ENCODE measurements around the gene THSD1.
"Not testable (repeated sequence)": the region's sequence is repeated elsewhere in the genome, so short reads cannot be mapped to it uniquely, and the experiment has no call there.

THSD1 gene

DNA sequence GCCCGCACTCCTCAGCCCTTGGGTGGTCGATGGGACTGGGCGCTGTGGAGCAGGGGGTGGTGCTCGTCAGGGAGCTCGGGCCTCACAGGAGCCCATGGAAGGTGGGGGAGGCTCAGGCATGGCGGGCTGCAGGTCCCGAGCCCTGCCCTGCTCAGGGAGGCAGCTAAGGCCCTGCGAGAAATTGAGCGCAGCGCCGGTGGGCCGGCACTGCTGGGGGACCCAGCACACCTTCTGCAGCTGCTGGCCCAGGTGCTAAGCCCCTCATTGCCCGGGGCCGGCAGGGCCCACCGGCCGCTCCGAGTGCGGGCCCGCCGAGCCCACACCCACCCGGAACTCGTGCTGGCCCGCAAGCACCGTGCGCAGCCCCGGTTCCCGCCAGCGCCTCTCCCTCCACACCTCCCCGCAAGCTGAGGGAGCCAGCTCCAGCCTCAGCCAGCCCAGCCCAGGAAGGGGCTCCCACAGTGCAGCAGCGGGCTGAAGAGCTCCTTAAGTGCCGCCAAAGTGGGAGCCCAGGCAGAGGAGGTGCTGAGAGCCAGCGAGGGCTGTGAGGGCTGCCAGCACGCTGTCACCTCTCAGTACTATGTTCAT, 2.2 kb upstream of the THSD1 start:
- in situ Hi-C loops (cut with MboI; ENCODE audit: low sequenced_read_pairs): not testable (repeated sequence)

DNA sequence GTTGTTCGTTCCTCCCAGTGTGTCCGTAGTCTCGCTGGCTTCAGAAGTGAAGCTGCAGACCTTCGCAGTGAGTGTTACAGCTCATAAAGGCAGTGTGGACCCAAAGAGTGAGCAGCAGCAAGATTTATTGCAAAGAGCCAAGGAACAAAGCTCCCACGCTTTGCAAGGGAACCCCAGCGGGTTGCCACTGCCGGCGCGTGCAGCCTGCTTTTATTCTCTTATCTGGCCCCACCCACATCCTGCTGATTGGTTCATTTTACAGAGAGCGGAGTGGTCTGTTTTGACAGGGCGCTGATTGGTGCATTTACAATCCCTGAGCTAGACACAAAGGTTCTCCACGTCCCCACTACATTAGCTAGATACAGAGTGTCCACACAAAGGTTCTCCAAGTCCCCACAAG, 1.5 kb upstream of the THSD1 start:
- in situ Hi-C loops (cut with MboI; ENCODE audit: low sequenced_read_pairs): not testable (repeated sequence)

DNA sequence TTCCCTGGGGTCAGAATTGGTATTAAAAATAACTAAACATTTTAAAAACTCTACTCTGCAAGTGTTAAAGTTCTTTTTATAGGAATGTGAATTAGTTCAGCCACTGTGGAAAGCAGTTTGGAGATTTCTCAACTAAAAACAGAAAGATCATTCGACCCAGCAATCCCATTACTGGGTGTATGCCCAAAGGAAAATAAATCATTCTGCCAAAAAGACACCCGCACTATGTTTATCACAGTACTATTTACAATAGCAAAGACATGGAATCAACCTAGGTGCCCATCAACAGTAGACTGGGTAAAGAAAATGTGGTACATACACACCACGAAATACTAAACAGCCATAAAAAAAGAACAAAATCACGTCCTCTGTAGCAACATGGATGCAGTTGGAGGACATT, 657 bp upstream of the THSD1 start:
- in situ Hi-C loops (cut with MboI; ENCODE audit: low sequenced_read_pairs): no loop called here

DNA sequence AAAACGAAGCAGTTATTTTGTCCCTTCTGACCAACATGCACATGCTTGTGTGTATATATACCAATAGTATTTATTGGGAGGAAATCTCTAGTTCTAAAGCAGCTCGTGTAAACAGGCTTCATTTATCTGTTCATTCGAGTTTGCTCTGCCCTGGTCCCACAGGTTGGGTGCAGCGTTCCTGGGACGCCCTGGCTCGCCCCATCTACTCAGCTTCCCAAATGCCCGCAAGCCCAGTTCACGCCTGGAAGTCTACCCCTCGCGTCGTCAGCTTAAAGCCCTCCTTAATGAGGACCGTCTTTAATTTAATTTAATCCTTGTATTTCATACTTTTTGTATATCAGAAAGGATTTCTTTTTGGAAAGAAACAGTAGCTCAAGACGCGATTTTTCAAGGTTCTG, 604 bp downstream of the THSD1 start:
- in situ Hi-C loops (cut with MboI; ENCODE audit: low sequenced_read_pairs): no loop called here

DNA sequence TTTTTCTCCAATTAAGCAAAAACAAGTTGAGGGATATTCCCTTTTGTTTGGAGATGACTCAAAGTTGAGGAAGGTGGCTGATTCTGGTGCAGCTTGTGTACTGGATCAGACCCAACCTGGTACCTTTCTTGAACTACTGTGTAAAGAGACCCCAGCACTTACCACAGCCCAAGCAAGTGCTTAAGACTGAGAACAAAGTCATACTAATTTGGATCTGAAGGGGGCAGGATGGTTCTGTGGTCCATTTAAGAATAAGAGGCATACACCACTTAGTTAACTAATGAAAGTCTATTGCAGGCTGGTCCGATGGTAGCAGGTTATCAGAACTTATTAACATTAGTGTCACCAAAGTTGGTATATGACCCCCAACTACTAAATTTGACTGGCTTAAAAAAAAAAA, 6.3 kb downstream of the THSD1 start:
- in situ Hi-C loops (cut with MboI; ENCODE audit: low sequenced_read_pairs): no loop called here

DNA sequence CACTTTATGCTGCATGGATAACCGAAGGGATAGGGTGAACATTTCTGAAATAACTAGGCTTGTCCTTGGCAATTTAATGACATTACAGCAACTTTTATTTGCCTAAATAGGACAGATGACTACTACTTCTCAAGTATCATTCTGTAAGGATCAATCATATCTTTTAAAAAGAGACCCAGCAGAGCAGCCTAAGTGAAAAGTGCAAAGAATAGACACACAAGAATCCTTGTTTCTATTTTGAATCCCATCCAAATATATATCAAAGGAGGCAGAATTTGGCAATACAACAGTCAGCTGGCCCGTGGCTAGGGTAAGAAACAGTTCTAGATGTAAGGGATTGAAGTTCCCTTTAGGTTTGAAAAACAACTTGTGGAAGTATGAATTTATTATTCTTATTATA, 6.9 kb downstream of the THSD1 start:
- in situ Hi-C loops (cut with MboI; ENCODE audit: low sequenced_read_pairs): no loop called here

DNA sequence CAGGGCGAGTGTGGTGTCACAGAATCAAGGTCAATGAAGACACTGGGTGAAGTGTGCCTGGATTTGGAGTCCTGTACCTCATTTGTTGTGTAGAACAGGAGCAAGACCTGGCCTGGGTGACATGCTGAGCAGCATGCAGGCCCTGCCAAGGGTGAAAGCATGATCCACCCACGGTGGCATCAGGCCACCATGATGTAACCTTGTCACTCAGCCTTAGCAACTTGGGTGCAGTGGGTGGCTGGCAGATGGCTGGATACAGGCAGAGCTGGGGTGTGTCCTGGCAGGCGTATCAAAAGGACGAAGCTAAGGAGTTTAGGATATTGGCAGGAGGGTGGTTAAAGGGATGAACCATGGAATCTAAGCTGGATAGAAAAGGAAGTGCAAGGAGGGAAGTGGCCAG, 10.3 kb downstream of the THSD1 start:
- in situ Hi-C loops (cut with MboI; ENCODE audit: low sequenced_read_pairs): no loop called here

DNA sequence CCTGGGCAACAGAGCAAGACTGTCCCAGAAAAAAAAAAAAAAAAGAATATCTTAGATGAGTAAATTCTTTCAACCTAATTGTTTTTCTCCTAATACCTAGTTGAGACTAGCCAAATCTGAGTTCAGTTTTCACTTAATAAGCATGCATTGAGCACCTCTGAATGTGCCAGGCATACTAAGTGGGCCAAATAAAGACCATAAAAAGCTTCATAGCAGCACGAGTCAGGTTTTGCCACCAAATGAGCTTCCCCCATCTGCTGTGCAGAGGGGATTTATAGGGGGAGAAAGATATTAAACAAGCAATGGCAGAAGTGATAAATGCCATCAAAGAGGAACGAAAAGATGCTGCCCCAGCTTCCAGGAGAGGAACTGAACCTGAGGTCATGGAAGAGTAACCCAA, 11.4 kb downstream of the THSD1 start:
- in situ Hi-C loops (cut with MboI; ENCODE audit: low sequenced_read_pairs): no loop called here

DNA sequence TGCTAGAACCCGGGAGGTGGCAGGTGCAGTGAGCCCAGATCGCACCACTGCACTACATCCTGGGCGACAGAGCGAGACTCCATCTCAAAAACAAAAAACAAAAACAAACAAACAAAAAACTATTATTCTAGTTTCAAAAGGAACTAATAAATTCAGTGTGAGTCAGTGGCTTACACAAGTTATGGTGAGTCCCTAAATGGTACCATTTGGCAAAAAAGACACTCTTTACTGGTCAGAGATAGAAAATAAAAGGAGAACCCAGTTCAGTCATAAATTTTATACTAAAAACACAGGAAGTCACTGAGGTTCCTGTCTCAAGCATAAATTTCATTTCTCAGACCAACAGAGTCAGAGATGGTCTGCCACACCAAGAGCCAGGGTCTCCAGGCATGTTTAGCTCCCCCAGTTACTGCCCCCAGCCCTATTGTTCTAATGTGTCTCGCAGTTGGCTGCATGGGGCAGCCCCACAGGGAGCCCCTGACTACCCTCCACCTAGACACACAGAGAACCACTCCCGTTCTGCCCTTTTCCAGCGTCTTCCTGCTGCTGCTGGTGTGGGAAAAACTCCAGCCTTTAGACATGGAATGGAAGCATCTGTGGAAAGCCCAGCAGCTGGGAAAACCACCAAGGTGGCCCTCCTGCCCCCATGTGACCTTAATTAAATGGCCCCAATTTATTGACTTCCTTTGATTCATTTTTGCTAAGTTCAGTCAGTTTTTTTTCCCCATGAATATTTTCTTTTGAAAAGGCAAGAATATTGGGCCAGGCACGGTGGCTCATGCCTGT, 12.2 kb downstream of the THSD1 start:
- in situ Hi-C loops (cut with MboI; ENCODE audit: low sequenced_read_pairs): no loop called here

DNA sequence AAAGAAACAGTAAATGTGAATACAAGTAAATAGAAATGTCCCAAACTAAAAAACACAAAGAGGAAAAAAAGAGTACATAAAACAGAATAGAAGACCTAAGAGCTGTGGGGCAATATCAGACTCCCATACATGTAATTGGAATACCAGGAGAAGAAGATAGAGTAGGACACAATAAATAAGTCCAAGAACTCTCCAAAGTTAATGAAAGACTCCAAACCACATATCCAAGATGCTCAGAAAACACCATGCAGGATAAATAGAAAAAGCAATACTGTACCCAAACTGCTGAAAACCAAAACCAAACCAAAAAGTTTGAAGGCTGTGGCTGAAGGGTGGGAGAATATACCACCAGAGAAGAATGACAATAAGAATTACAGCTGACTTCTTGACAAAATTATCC, 18.3 kb downstream of the THSD1 start:
- in situ Hi-C loops (cut with MboI; ENCODE audit: low sequenced_read_pairs): no loop called here

DNA sequence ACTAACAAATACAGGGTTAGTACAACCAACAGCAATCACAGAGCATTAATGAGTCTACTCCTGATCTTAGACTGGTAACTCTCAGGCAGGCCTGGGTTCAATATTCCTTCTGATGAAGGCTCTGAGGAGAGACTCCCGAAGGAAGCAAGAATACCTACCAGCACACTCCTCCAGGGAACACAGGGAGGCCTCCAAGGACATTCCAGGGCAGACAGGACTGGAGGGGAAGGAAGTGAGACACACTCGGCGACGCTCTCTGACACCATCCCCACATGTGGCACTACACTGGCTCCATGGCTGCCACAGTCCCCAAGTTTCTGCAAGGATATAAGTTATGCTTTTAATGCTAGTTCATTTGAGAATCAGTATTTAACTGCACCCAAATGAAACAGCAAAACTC, 20.1 kb downstream of the THSD1 start:
- in situ Hi-C loops (cut with MboI; ENCODE audit: low sequenced_read_pairs): no loop called here

DNA sequence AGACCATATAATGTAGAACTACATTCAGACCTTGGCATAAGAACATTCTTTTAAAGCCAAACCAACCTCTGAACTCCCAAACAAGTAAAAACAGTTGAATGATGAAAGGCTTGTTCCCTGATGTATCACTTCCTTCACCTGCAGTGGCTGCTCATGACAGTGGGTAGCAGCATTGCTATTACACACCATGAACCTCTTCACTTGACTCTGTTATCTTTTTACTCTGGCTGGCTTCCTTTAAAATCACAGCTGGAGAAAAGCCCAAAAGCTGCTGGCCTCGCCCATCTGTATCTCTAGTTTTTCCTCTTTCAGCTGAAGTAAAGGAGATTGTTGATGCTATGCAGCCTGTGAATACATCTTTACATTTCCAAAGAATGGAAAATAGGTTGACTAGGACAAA, 22.6 kb downstream of the THSD1 start:
- in situ Hi-C loops (cut with MboI; ENCODE audit: low sequenced_read_pairs): no loop called here

DNA sequence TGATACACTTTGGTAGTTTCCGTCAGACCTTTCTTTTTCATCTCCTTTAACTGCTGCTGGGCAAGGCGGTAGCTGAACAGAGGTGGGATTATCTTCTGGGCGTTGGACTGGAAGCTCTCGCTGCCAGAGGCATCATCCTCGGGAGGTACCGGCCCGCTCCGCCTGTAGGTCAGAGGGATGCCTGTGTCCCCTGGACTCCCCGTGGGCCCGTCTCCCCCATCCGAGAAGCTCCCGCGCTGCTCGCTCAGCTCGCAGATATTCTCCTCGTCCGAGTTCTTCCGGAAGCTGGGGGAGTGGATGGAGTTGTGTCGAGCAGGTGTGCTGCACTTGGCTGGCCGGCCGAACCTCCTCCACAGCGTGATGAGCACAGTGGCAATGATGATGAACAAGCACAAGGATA, 27.7 kb downstream of the THSD1 start:
- in situ Hi-C loops (cut with MboI; ENCODE audit: low sequenced_read_pairs): no loop called here

DNA sequence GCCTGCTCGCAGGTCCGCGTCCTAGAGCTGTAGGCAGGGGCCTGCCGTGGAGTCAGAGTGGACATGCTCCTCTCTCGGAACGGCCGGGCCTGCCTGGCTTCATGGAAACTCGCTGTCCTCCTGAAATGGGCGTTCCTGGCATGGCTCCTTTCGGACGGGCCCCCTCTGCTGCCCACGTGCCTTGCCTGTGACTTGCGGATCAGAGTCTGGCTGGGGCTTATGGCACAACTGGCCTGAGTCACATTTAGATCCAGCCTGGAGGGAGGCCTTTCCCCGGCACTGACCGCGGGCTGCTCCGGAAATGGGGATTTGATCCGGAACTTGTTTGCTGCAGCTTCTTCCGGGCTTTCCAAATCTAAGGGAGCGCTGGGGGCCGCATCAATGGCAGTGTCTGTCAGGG, 28.1 kb downstream of the THSD1 start:
- in situ Hi-C loops (cut with MboI; ENCODE audit: low sequenced_read_pairs): no loop called here

DNA sequence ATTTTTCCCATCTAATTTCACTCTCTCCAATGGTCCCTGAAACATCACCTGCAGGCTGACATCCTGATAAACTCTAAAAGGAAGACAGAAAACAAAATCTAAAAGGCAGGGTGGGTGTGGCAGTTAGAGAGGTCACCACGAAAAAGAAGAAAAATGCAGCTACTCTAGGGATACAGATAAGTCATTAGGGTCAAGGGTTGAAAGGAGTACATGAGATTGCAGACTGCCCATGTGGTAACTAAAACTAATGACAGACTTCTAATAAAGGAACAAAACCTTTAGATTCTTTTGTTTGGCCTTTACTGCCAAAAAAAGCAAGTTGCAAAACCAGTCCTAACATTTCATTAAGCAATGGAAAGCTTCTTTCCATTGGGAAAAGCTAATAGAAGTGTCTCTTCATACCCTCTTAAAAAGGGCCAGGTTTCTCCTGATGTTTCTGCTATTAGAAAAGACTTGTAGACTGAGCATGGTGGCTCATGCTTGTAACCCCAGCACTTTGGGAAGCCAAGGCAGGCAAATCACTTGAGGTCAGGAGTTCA, 31.0 kb downstream of the THSD1 start:
- in situ Hi-C loops (cut with MboI; ENCODE audit: low sequenced_read_pairs): no loop called here

DNA sequence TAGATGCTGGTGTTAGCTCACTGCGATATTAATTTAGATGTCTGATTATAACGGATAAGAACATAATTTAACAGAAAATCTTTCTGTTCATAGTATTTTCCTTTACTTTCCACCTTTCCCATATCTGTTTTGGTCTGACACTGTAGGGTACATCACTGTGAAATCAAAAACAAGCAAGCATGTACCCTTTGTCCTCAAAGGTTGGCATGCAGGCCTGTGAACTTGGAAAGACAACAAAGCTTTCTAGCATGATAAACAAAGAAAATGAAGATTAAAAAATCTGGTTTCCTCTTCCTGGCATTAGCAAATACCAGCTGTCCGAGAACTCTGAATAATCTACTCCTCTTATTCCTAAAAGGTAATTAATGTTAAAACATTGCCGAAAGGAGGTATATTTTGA, 31.6 kb downstream of the THSD1 start:
- in situ Hi-C loops (cut with MboI; ENCODE audit: low sequenced_read_pairs): no loop called here

DNA sequence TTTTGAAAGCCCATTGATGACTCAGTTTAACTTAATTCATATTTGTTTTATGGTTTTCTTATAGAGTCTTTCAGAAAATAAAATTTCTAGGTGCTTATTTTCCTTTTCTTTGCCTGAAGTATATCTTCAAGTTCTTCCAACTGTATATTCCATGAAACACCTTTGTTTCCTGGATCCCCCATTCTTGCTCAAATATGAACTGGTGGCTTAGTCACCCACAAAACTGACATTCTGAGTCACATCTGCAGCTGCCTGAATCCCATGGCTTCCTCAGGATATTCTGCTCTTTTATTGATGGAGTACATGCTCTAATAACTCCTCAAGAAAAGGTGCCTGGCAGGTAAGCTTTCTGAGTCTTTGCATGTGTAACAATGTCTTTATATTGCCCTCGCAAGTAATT, 32.7 kb downstream of the THSD1 start:
- in situ Hi-C loops (cut with MboI; ENCODE audit: low sequenced_read_pairs): not testable (repeated sequence)

DNA sequence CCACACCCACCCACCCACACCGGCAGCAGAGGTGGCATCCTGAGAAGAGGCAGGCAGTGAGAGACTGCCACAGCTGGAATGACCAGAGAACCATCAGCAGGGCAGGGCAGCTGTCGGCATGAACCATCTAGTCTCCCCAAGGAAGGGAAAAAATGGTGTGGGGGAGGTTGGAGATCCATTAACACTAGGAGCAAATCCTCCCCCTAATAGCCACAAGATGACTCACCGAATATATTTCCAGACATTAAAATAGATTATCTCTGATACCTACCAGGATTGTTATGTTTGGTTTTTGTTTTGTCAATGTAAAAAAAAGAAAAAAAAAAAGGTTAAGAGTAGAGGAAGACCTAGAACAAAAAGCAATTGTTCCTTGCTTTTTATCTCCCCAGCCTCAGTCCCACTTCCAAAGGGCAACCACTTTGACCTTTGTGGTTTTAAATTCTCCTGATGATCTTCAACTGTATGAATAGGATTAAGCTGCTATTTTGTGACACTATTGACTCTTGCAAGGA, 34.2 kb downstream of the THSD1 start:
- in situ Hi-C loops (cut with MboI; ENCODE audit: low sequenced_read_pairs): no loop called here

DNA sequence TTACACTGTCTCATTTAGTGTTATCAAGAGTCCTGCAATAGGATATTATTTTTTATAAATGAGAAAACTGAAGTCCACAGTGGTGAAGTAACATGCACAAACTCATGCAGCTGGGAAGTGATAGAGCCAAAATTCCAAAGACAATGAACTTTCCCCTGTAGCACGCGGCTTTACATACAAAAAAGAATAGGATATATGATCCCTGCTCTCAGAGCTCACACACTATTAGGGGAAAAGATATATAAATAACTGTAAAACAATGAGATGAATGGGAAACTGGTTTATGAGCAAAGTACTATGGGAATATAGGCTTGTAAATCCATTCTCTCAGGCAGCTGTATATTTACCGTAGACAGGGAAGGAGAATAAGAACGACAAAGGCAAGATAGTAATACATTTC, 39.7 kb downstream of the THSD1 start:
- in situ Hi-C loops (cut with MboI; ENCODE audit: low sequenced_read_pairs): no loop called here

DNA sequence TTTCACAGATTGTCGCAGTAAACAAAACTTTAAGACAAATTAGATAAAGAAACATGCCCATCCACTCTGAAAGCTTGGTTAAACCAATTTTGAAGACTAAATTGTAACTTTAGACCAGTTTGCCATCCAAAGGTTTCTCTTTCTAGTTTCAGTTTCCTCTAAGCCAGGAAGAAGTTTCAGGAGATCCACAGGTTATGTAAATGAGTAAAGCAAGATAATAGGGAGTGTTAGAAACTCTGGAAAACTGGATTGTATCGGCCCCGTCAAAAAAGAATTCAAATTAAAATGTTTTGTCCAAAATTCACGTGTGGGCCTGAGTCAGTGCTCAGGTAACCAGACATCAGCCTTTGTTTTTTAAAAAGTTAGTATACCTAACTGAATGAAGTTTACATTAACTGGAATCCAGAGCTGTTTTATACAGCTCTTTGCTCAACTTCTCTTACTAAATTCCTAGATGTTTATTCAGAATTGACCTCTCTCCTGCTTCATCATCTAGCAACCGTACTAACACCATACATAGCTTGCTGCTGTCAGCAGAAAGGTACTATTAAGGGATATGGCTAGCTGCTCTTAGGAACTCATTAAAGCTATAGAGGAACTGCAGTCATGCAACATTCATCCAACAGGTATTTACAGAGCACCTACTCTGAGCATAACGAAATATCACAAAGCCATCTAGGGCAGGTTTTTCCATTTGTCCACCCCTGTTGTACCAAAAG, 43.6 kb downstream of the THSD1 start:
- in situ Hi-C loops (cut with MboI; ENCODE audit: low sequenced_read_pairs): not testable (repeated sequence)

DNA sequence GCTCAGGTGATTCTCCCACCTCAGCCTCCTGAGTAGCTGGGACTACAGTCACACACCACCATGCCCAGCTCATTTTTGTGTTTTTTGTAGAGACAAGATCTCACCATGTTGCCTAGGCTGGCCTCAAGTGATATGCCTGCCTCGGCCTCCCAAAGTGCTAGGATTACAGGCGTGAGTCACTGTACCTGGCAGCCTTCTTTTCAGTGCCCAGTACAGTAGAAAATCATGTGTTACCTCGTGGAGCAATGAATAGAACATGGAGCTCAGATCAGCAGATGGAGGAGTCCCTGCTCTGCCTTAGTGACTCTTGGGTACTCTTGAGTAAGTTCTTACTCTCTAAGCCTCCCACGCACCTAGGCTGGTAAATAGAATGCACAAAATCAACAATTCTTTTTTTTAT, 44.7 kb downstream of the THSD1 start:
- in situ Hi-C loops (cut with MboI; ENCODE audit: low sequenced_read_pairs): no loop called here

DNA sequence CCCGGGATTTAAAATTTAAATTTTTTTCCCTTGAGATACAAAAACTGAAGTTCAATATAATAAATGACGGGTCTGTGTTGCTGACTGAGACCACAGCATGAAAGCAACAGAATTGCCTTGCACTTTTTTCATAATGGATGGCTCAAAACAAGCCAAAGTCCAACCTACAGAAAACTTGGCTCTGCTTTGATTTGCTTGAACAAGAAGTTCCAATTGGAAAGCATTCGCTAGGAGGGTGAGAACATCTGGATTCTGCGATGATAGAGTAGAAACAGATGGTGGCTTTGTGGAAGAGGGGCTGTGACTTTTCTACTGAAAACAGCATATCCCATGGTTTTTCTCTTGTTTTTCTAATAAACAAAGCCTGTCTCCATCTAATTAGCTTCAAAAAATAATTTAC, 46.4 kb downstream of the THSD1 start:
- in situ Hi-C loops (cut with MboI; ENCODE audit: low sequenced_read_pairs): no loop called here

Data from hTERT RPE-1 (cell line).